Measurements from ENCODE around the gene SARM1.

The SARM1 gene

GRCh38 chr17:28341516-28341915, 30.0 kb upstream of the SARM1 start:
- no peak for DNase-seq (ENCODE audit: low spot score)

GRCh38 chr17:28342313-28342712, 29.2 kb upstream of the SARM1 start:
- DNase-seq (ENCODE audit: low spot score), result no peak

- DNase-seq (ENCODE audit: low spot score), result no peak
Measured at GRCh38 chr17:28343491-28343932, 28.0 kb upstream of the SARM1 start.

- no peak for DNase-seq (ENCODE audit: low spot score)
Measured at GRCh38 chr17:28344011-28344410, 27.5 kb upstream of the SARM1 start.

- no peak for DNase-seq (ENCODE audit: low spot score)
Measured at GRCh38 chr17:28344435-28344901, 27.0 kb upstream of the SARM1 start.

GRCh38 chr17:28345419-28346198, 25.9 kb upstream of the SARM1 start:
- no peak for DNase-seq (ENCODE audit: low spot score)

GRCh38 chr17:28346199-28346580, 25.3 kb upstream of the SARM1 start:
- DNase-seq (ENCODE audit: low spot score), result no peak

GRCh38 chr17:28346746-28347246, 24.7 kb upstream of the SARM1 start:
- no peak for DNase-seq (ENCODE audit: low spot score)

GRCh38 chr17:28347261-28347891, 24.1 kb upstream of the SARM1 start:
- DNase-seq (ENCODE audit: low spot score), result peak; percentile 81

GRCh38 chr17:28348979-28349378, 22.5 kb upstream of the SARM1 start:
- no peak for DNase-seq (ENCODE audit: low spot score)

- DNase-seq (ENCODE audit: low spot score), result no peak
Measured at GRCh38 chr17:28350271-28350670, 21.2 kb upstream of the SARM1 start.

GRCh38 chr17:28357061-28357900, 14.2 kb upstream of the SARM1 start, which contains the start of gene POLDIP2:
POLDIP2 (minus strand) TSS chr17:28357527; CDS start chr17:28357448, 79 bp downstream.
- peak; percentile 97 for DNase-seq (ENCODE audit: low spot score)

- no peak for DNase-seq (ENCODE audit: low spot score)
Measured at GRCh38 chr17:28357901-28358197, 13.6 kb upstream of the SARM1 start.

- DNase-seq (ENCODE audit: low spot score), result no peak
Measured at GRCh38 chr17:28363186-28363585, 8.3 kb upstream of the SARM1 start.

- DNase-seq (ENCODE audit: low spot score), result no peak
Measured at GRCh38 chr17:28363776-28364650, 7.5 kb upstream of the SARM1 start.

- no peak for DNase-seq (ENCODE audit: low spot score)
Measured at GRCh38 chr17:28364665-28365363, 6.7 kb upstream of the SARM1 start, which contains the start of gene SEBOX. SEBOX (minus strand) TSS chr17:28365199; CDS start chr17:28365151, 48 bp downstream.

- DNase-seq (ENCODE audit: low spot score), result no peak
Measured at GRCh38 chr17:28365487-28365886, 6.0 kb upstream of the SARM1 start.

- DNase-seq (ENCODE audit: low spot score), result no peak
Measured at GRCh38 chr17:28366605-28367004, 4.9 kb upstream of the SARM1 start.

- no peak for DNase-seq (ENCODE audit: low spot score)
Measured at GRCh38 chr17:28367641-28368305, 3.7 kb upstream of the SARM1 start.

GRCh38 chr17:28368306-28368831, 3.1 kb upstream of the SARM1 start:
- DNase-seq (ENCODE audit: low spot score), result no peak
